ENCODE measurements around the gene TFDP1. TPM values are rescaled to one million over a fixed set of nuclear protein-coding genes. Genes with fewer than 3 reads are reported as not detected.

The TFDP1 gene
- total RNA-seq, 1 experiment from 2014 or later: 65.7 TPM

GRCh38 chr13:113597391-113598080, 13.0 kb downstream of the TFDP1 start:
- DNase-seq (ENCODE audit: low read depth): no peak

GRCh38 chr13:113598081-113598410, 13.5 kb downstream of the TFDP1 start:
- DNase-seq (ENCODE audit: low read depth): no peak

- no peak for DNase-seq (ENCODE audit: low read depth)
Observed at GRCh38 chr13:113598481-113598880, 13.9 kb downstream of the TFDP1 start.

- DNase-seq (ENCODE audit: low read depth): no peak
Observed at GRCh38 chr13:113599391-113599790, 14.8 kb downstream of the TFDP1 start.

GRCh38 chr13:113601166-113602070, 16.9 kb downstream of the TFDP1 start:
- no peak for DNase-seq (ENCODE audit: low read depth)

GRCh38 chr13:113602291-113602988, 17.9 kb downstream of the TFDP1 start:
- DNase-seq (ENCODE audit: low read depth): no peak

- no peak for DNase-seq (ENCODE audit: low read depth)
Observed at GRCh38 chr13:113603116-113603710, 18.7 kb downstream of the TFDP1 start.

GRCh38 chr13:113604186-113604585, 19.6 kb downstream of the TFDP1 start:
- no peak for DNase-seq (ENCODE audit: low read depth)

GRCh38 chr13:113605461-113605860, 20.9 kb downstream of the TFDP1 start:
- DNase-seq (ENCODE audit: low read depth): no peak

- no peak for DNase-seq (ENCODE audit: low read depth)
Observed at GRCh38 chr13:113605866-113606438, 21.4 kb downstream of the TFDP1 start.

- no peak for DNase-seq (ENCODE audit: low read depth)
Observed at GRCh38 chr13:113607056-113607888, 22.7 kb downstream of the TFDP1 start.

GRCh38 chr13:113607889-113608635, 23.5 kb downstream of the TFDP1 start:
- DNase-seq (ENCODE audit: low read depth): no peak

- DNase-seq (ENCODE audit: low read depth): no peak
Observed at GRCh38 chr13:113608967-113609533, 24.5 kb downstream of the TFDP1 start.

- DNase-seq (ENCODE audit: low read depth): no peak
Observed at GRCh38 chr13:113609616-113610015, 25.1 kb downstream of the TFDP1 start.

- no peak for DNase-seq (ENCODE audit: low read depth)
Observed at GRCh38 chr13:113610266-113610665, 25.7 kb downstream of the TFDP1 start.

- no peak for DNase-seq (ENCODE audit: low read depth)
Observed at GRCh38 chr13:113611996-113612395, 27.4 kb downstream of the TFDP1 start.

- DNase-seq (ENCODE audit: low read depth): no peak
Observed at GRCh38 chr13:113612607-113613006, 28.1 kb downstream of the TFDP1 start.

GRCh38 chr13:113613789-113614379, 29.3 kb downstream of the TFDP1 start:
- DNase-seq (ENCODE audit: low read depth): no peak

GRCh38 chr13:113616281-113616906, 31.8 kb downstream of the TFDP1 start:
- DNase-seq (ENCODE audit: low read depth): no peak
